ENCODE data around the gene OR56B1.

- TF ChIP-seq TAF1 (IDR thresholded peaks at IDR 0.05; ENCODE audit: low read depth, low read length) = no peak
- TF ChIP-seq POLR2AphosphoS5 (IDR thresholded peaks at IDR 0.05; ENCODE audit: low read depth, low read length) = no peak
- no peak for TF ChIP-seq POLR2A (IDR thresholded peaks at IDR 0.05; ENCODE audit: low read depth, low read length)
- TF ChIP-seq PAX5 (IDR thresholded peaks at IDR 0.05; ENCODE audit: insufficient read depth, low read length, severe bottlenecking) = no peak
- no peak for TF ChIP-seq POU2F2 (IDR thresholded peaks at IDR 0.05; ENCODE audit: low read depth, low read length)
Measured at GRCh38 chr11:5705688-5706087, 30.6 kb upstream of the OR56B1 start.
